HFFc6 (cell line): ENCODE results near the gene C1orf226. TPM values are rescaled to one million over a fixed set of nuclear protein-coding genes. Genes with fewer than 3 reads are reported as not detected.
"Not testable (repeated sequence)": the region's sequence is repeated elsewhere in the genome, so short reads cannot be mapped to it uniquely, and the experiment has no call there.

Experiments
- DNase-seq: peaks from one replicate; pipeline ENCODE4 v3.0.0-alpha.2; 2018
- H3K27ac Mint-ChIP-seq: 2 replicates; pipeline ENCODE4 v1.8.0; 2020; ENCODE audit warnings: mild to moderate bottlenecking, mixed read lengths
- H3K27me3 Mint-ChIP-seq: 2 replicates; pipeline ENCODE4 v1.8.0; 2021; ENCODE audit warnings: mild to moderate bottlenecking, moderate library complexity, mixed read lengths; ENCODE audit not compliant: insufficient read depth
- H3K36me3 Mint-ChIP-seq: 2 replicates; pipeline ENCODE4 v1.8.0; 2021; ENCODE audit warnings: low read depth, mixed read lengths
- H3K4me1 Mint-ChIP-seq: 2 replicates; pipeline ENCODE4 v1.8.0; 2020; ENCODE audit warnings: low read depth, mixed read lengths
- H3K4me3 Mint-ChIP-seq: 2 replicates; pipeline ENCODE4 v1.8.0; 2020; ENCODE audit warnings: mild to moderate bottlenecking, moderate library complexity, mixed read lengths
- H3K9me3 Mint-ChIP-seq: 2 replicates; pipeline ENCODE4 v1.8.0; 2020; ENCODE audit warnings: mild to moderate bottlenecking, mixed read lengths
- CTCF ChIP-seq: fragments of 200-600 bp; sonication (generic); IDR thresholded peaks from 2 replicates; pipeline ENCODE4 v1.5.0; 2021; ENCODE audit warnings: antibody characterized with exemption, mild to moderate bottlenecking
- microRNA-seq: library from miRNA; unstranded; fragments of <30 nt; microRNA quantifications from one replicate; pipeline ENCODE4, GENCODE V29; 2019
- total RNA-seq, 6 experiments: library from RNA; stranded (reverse); fragmentation: NEBNext Ultra II Directional; extraction: Animal tissue kit (Norgen Biotek cat#: 25700); gene quantifications; 2 replicates in 1 of 6; 3 replicates in 5 of 6; pipeline ENCODE4 v1.2.3, GENCODE V29; 2021

C1orf226 gene
- total RNA-seq, 6 experiments from 2014 or later: 0.09 to 0.43 (median 0.20) TPM

- Mint-ChIP-seq H3K4me1 (peaks cover 13% of the 10 kb centered on the region), H3K27me3 (peaks cover 19% of the 10 kb centered on the region), H3K36me3 (no peaks in the 10 kb centered on the region), H3K4me3 (no peak overlapping the region), H3K27ac (no peak overlapping the region), H3K9me3 (no peaks in the 10 kb centered on the region)
- no peak for DNase-seq
- TF ChIP-seq CTCF: no peak
These were observed 40.0 kb downstream of the C1orf226 start for GRCh38 chr1:162421258-162422164.

GRCh38 chr1:162422662-162423375 lies 41.3 kb downstream of the C1orf226 start:
- Mint-ChIP-seq H3K4me3 (no peak overlapping the region), H3K27ac (no peak overlapping the region), H3K36me3 (no peaks in the 10 kb centered on the region), H3K27me3 (peaks cover 14% of the 10 kb centered on the region), H3K4me1 (peaks cover 13% of the 10 kb centered on the region), H3K9me3 (no peaks in the 10 kb centered on the region)
- no peak for DNase-seq
- TF ChIP-seq CTCF: no peak

GRCh38 chr1:162430583-162430982 lies 49.1 kb downstream of the C1orf226 start:
- DNase-seq: no peak
- Mint-ChIP-seq H3K4me3 (no peak overlapping the region), H3K4me1 (no peaks in the 10 kb centered on the region), H3K36me3 (peaks cover 4% of the 10 kb centered on the region; the same call in 1 of the 2 replicates), H3K27ac (no peak overlapping the region), H3K27me3 (peaks cover 16% of the 10 kb centered on the region), H3K9me3 (no peaks in the 10 kb centered on the region)
- TF ChIP-seq CTCF: no peak

- H3K4me1 Mint-ChIP-seq, H3K27ac Mint-ChIP-seq, H3K36me3 Mint-ChIP-seq, DNase-seq, H3K4me3 Mint-ChIP-seq, H3K9me3 Mint-ChIP-seq: not testable (repeated sequence)
- peaks cover 15% of the 10 kb centered on the region for H3K27me3 Mint-ChIP-seq
These were observed 51.6 kb downstream of the C1orf226 start for GRCh38 chr1:162432977-162433713.

Small RNAs within 50 kb of the gene (microRNA-seq; reads per million reads assigned to microRNA genes)
- not detected for gene MIR556

Other genes with a start within 250 kb of the C1orf226 start
- gene SPATA46, start 4.9 kb upstream of the C1orf226 start, total RNA-seq: not detected
- not detected for gene SH2D1B, start 30.4 kb downstream of the C1orf226 start, total RNA-seq
- 100 to 1,000 TPM in 4 of 6 experiments, 10 to 100 TPM in 2; 97.6 to 121 (median 105) TPM for gene UHMK1, start 116.1 kb downstream of the C1orf226 start, total RNA-seq
- gene UAP1, start 180.0 kb downstream of the C1orf226 start, total RNA-seq: 100 to 1,000 TPM; 105 to 192 (median 117) TPM